Activated effector memory CD4-positive, alpha-beta T cell treated with Interleukin-2 at 50 U/mL for 16 hours (primary cell): ENCODE data around the gene KCTD19.

Experiments used
- DNase-seq: peaks from one replicate; pipeline ENCODE4 v3.0.0-alpha.2; 2020

The KCTD19 gene

DNA sequence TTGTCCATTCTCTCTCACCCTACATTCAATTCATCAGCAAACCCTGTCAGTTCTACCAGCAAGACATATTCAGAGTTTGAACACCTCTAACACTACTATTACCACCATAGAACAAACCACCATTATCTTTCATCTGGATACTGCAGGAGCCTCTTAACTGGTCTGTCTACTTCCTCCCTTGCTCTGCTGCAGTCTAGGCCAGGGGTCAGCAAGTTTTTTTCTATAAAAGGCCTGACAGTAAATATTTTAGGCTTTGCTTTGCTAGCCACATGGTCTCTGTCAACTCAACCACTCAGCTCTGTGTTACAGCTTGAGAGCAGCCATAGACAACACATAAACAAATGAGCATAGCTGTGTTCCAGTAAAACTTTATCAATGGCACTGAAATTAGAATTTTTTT lies 13.8 kb downstream of the KCTD19 start:
- no peak for DNase-seq

DNA sequence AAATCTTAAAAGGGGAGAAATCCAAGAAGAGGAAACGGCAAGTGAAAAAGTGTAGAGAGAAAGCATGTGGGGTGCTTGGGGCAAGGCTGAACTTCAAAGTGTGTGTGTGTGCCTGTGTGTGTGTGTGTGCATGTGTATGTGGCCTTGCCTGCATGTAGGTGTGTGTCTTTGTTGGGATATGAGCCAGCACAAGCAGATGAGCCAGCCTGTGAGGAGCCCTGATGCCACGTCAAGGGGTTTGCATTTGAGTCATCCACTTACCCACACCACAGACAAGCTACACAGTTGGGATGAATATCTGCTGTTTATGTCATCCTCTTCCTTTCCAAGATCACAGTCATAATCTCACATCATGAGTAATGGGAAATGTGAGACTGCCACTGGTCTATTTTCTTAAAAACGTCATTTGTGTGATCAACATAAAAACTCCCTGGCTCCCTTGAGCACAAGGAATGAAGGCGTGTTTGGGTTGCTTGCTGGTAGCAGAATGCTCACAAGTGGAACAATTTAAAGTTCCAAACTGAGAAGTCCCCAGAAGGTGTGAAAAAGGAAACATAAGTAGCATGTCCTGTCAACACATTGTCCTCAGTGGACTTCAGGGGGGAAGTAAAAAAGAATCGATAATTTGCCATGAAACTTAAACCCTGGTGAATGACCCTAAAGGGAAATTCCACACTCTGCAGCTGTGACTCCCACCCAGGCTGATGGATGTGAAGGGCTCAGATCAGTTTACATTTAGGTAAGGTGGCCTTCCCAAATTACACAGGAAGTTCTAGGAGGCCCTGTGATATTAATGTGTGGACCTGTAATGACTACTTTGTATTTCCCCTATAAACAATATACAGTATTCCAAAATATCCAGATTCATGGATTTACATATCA lies 14.7 kb downstream of the KCTD19 start:
- no peak for DNase-seq

DNA sequence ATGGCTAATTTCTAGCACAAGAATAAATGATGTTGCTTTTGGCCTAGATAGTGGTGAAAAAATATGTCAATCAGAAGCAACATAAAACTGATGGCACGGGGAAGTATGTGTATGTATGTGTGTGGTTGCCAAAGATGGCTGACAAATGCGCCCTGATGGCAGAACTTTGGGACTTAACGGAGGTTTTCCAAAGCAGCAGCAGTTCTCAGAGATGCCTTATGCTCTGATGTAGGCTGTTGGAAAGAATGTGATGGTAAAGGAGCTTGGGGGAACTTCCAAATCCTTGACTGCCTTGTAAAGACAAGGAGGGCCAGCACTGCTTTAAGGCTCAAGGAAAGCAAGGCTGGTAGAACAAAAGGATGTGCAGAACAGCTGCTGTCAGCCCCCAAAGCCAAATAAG lies 16.0 kb downstream of the KCTD19 start:
- DNase-seq: no peak

DNA sequence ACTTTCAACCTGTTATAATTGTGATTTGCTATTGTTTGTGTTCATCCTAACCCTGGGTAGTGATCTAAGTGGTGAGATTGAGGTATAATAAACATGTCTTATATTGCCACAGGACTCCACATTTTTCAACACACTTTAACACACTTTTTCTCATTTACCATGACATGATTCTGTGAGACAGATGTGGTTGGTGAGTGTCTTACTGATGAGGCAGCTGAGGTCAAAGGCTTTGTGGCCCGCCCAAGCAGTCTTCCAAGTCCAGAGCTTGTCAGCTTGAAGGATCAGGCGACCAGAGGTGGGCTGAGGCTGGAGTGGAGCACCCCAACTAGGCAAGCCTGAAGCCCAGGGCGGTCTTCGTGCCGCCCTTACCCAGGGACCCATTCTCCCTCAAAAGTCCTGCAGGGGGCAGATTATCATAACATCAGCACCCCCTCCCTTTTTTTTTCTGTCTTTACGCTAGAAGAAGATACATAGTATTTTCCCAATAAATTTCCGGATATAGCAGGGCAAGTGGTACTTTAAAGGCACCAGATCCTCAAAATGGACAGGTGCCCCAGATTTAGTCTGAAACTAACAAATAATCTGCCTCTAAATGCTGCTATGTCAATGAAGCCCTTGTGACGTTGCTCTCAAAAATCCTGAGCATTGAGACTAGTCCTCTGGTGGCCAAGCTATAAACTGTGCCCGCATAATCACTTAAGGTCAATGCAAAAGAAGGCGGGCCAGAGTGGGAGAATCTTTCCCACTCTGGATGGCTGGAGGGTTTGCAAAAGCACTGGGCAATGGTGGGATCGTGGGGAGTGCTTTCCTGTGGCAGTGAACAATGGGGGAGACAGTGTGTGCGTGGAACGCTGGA lies 21.1 kb downstream of the KCTD19 start:
- no peak for DNase-seq

DNA sequence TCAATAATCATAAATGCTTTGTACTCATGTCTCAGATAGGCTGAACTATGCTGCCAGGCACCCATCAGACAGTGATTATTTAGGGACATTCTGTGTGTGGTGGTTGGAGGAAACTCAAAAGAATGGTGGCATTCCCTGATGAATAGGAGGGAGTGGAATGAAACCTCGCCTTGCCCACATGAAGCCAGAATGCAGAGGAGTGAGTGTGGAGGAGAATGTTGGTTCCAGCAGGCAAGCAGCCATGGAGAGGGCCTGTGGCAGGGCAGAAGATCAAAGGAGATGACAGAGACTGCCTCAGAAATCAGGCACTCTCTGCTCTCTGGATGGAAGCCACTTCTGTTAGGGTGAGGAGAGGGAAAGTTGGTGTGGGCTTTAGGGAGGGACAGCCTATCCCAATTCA lies 22.5 kb downstream of the KCTD19 start:
- no peak for DNase-seq

DNA sequence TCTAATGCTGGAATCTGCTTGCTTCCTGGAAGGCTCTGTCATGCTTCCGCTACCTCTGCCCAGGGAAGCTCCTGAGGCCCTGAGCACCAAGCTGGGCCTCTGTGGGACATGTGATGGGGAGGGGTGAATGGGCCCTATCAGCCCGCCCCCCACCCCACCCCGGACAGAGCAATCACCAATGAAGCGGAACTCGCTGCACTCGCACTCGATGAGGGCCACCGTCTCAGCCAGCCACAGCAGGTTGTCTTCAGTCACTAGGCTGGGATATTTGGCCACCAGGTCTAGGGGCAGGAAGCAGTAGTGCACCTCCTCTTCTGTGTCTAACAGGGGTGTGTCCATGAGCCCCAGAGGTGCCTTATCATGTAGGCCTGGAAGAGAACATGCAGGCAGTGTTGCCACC lies 23.6 kb downstream of the KCTD19 start:
- no peak for DNase-seq

DNA sequence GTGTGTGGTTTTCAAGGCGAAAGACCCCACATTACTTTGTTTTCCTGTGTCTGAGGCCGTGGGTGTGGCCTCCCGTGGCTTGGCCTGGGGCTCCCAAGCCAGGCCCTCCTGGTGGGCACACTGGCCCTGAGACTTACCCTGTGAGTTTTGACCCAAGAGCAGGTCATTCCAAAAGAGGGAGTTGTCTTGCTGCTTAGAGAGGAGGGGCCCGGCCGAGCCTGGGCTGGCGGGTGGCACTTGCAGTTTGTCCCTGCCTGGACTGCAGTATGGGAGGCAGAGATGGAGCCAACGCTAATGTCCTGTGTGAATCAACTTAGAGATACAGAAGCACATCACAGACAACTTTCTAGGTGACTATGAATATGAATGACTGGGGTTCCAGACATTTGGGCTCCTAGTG lies 24.5 kb downstream of the KCTD19 start:
- DNase-seq: no peak

DNA sequence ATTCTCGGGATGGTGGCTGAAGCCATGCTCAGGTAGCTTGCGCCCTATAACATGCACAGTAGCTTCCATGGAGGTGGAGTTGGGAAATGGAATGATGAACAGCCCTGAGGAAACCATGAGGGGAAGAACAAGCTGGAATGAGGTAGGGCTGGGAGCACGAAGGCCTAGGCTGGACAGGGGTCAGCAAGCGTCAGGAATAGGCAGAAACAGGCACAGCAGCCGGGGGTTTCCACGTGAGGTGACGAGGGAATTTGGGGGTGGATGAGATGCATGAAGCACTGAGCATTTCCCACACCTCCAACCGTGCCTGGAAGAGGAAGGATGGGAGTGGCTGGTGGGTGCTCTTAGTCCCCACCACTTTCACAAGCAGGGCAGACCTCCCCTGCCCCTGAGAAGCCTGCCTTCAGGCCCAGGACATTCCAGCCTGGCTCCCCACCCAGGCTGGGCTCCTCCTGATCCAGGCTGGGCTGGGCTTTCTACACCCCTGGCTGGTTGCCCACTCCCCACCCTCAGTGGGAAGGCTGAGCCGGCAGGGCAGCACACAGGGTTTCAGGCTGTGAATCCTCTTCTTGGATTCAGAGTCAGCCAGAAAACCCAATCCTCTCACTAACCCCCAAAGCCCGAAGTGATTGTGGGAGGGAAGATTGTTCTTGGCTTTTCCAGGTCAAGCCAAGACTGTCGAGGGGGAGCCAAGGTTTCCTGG lies 25.3 kb downstream of the KCTD19 start:
- DNase-seq: no peak

DNA sequence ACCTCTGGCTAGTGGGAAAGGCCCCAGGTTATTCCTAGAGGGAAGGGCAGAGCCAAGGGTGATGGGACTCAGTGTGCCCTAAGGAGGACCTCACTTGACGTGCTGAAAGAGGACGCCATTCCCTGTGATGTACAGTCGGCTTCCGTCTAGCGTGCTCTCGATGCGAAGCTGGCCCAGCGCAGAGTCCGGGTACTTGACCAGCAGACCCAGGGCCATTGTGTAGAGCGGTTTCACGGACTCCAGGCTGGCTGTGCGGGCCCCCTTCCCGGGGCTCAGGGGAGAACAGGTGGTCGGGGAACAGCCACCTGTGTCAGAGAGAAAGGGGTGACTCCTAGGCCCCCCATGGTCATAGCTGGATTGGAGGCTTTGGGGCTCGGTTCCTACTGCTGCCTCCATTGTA lies 27.3 kb downstream of the KCTD19 start:
- no peak for DNase-seq

DNA sequence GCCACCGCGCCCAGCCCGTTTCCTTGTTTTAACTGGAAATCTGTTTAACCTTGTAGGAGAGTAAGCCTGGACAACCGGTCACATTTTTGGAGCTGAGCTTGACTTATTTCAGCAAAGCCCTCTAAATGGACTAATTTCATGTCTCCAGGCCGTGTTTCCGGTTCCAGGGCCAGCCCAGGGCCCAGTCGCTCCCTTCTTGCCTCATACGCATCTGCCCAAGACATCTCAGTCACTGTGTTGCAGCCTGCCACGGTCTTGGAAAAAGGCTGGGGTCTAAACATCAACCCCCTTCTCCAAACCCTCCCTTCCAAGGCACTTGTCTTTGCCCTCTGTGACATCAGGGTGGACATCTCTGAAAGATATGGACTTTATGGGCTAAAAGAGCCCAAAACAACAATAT lies 28.3 kb downstream of the KCTD19 start:
- DNase-seq: no peak

DNA sequence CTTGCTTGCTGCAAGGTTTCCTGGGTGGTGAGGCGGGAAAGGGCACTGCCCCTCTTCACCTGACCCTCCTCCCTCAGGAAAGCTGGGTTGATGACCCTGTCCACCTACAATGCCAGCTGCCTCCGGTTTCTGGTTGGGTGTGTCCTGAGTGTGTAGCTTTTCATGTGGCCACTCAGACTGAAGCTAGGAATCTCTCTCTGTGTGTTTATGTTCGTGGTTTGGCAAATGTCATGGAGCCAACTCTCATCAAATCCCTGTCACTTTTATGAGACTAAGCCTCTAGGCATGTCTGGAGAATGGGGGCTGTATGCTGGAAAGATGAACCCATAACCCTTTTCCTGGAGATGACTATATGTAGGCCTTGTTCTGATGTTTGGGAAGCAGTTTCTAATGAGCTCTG lies 30.1 kb downstream of the KCTD19 start:
- no peak for DNase-seq

DNA sequence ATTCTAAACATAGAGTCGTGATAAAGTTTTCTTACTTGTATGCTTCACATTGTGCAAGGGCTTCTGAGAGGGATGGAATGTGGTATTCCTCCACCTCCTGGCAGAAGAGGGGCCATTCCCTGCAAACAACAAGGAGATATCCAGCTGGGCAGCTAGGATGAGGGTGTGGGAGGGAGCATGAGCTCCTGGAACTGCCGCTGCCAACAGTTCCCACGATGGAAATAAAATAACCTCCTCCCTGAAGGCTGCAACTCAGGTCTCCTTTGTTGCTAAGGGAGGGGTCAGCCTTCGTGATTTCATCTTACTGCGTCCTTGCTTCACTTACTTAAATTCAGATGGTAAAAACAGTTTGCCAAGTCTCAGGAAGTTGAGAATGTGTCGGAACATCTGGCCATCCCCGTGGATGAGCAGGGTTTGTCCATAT lies 31.6 kb downstream of the KCTD19 start:
- DNase-seq: no peak

DNA sequence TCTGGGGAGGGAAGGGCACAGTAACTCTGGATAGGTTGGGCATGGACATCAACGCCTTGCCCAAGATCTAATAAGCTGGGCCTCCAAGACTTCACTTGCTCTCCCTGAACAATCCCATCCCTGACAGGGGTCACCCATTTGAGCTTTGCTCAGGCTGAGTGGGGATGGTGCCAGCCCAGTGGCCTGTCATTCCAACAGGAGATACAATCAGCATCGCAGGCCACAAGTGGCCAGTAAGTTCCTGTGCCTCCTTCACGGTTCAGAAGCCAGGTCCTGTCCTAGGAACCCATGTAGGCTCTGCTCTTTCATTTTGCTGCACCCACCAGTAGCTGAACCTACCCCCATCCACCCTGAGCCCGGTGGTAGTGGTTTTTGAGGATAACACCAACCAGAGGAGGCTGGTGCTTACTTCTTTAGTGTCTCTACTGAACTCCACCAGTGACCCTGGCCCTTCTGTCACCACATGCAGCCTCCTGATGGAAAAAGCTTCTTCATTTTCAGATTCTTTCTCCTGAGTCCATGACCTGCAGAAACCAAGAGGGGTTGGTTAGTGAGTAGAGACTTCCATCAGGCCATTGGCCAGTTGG lies 32.3 kb downstream of the KCTD19 start:
- DNase-seq: no peak

DNA sequence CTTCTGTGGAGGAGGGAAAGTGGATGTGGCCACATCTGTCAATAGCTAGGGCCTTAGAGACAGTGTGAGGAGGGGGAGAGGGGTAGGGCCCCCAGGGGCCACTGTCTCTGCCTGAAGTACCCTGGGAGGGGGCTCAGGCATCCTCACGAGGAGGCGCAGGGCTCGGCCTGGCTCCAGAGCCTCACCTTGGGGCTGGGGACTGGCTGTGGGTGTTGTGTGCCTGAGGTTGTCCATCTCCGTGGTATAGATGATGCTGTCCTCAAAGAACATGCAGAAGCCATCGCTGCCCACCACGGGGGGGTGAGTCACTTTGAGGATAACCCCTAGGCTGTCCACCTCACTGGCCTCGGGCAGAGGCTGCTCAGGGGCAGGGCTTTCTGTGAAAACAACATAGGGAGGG lies 35.1 kb downstream of the KCTD19 start:
- no peak for DNase-seq

DNA sequence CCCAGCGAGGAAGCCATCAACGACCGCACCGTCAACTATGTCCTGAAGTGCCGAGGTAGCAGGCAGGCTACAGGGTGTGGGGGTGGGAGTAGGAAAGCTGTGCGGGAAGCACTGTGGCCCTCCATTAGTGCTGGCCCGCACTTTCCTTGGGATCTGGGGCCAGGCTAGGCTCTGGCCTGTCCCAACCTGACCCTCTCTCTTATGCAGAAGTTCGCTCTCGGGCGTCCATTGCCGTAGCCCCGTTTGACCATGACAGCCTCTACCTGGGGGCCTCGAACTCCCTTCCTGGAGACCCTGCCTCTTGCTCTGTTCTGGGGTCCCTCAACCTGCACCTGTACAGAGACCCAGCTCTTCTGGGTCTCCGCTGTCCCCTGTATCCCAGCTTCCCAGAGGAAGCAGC lies 38.6 kb downstream of the KCTD19 start:
- DNase-seq: no peak

DNA sequence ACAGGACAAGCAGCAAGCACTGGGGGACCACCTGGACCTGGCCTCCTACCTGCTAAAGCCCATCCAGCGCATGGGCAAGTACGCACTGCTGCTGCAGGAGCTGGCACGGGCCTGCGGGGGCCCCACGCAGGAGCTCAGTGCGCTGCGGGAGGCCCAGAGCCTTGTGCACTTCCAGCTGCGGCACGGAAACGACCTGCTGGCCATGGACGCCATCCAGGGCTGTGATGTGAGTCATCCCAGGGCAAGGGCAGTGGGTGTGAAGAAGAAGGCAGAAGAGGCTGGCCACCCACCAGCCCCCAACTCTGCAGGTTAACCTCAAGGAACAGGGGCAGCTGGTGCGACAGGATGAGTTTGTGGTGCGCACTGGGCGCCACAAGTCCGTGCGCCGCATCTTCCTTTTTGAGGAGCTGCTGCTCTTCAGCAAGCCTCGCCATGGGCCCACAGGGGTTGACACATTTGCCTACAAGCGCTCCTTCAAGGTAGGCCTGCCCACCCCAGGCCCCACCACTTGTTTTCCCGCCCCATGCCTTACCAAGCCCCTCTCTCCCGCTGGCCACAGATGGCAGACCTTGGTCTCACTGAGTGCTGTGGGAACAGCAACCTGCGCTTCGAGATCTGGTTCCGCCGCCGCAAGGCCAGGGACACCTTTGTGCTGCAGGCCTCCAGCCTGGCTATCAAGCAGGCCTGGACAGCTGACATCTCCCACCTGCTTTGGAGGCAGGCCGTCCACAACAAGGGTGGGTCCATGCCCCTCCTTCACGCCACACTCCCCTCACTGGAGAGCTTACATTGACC lies 39.9 kb downstream of the KCTD19 start:
- no peak for DNase-seq

DNA sequence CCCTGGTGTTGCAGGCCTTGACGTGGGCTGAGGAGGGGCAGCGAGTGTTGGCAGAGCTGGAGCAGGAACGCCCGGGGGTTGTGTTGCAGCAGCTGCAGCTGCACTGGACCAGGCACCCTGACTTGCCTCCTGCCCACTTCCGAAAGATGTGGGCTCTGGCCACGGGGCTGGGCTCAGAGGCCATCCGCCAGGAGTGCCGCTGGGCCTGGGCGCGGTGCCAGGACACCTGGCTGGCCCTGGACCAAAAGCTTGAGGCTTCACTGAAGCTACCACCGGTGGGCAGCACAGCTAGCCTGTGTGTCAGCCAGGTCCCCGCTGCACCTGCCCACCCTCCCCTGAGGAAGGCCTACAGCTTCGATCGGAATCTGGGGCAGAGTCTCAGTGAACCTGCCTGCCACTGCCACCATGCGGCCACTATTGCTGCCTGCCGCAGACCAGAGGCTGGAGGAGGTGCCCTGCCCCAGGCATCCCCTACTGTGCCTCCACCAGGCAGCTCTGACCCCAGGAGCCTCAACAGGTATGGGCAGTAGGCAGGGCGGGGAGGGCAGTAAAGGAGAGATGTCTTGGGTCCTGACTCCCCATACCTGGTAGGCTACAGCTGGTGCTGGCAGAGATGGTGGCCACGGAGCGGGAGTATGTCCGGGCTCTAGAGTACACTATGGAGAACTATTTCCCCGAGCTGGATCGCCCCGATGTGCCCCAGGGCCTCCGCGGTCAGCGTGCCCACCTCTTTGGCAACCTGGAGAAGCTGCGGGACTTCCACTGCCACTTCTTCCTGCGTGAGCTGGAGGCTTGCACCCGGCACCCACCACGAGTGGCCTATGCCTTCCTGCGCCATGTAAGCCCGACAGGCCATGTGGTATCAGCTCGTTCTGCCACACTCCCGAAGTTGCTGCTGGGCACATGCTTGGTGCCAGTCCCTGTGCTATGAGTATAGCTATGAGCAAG lies 41.6 kb downstream of the KCTD19 start:
- DNase-seq: no peak

DNA sequence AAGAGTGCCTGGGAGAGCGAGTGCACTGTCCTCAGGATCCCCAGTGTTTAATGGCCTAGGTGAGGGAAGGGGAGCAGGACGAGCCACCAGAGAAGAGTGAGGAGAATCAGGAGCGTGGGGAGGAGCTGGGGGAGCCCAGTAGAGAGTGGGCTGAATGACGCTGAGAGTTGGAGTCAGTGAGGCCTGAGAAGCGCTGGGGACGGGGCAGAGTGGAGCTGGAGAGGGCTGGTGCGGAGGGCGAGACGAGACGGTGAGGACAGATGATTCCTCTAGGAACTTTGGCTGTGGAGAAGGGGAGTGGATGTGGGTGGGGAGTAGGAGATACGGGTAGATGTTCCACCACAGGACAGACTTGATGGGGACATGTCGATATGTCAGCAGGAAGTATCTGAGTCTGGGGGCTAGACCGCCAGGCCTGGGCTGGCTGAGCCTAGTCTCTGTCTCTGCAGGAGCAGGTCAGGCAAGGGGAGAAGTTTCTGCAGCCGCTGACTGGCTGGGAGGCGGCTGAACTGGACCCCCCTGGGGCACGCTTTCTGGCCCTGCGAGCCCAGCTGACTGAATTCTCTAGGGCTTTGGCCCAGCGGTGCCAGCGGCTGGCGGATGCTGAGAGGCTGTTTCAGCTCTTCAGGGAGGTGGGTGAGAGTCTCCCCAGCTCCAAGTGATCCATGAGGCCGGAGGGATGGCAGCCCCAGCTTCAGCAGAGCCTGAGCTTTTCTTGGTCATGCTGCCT lies 42.5 kb downstream of the KCTD19 start:
- no peak for DNase-seq

DNA sequence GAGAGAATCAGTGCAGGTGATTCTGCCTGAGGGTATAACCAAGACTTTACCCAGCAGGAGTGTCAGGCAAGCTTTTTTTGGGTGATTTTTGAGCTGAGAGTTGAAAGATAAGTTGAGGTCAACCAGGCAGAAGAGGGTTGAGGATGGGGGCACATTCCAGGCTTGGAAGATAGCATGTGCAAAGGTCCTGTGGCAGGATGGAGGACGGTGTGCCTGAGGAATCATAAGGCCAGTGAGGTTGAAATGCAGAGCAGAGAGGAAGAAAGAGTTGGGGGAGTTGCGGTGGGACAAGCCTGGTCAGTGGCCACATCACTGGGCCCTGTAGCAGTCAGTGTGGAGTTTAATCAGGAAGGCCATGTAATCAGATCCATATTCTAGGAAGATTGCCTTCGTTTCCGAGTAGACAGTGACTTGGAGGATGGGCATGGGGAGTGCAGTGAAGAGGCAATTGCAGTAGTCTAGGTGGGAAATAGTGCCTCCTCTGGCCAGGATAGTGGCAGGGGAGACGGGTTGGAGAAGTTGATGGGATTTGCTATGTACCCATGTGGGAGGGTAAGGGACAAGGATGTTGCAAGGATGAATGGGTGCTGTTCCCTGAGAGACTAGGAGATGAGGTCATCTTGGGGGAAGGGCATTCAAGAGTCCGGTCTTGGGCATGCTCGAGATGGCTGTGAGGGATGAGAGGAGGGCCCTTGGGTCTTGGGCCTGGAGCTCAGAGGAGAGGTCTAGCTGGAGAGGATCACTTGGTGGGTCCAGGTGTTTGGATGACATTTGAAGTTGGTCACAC lies 43.3 kb downstream of the KCTD19 start:
- DNase-seq: no peak

DNA sequence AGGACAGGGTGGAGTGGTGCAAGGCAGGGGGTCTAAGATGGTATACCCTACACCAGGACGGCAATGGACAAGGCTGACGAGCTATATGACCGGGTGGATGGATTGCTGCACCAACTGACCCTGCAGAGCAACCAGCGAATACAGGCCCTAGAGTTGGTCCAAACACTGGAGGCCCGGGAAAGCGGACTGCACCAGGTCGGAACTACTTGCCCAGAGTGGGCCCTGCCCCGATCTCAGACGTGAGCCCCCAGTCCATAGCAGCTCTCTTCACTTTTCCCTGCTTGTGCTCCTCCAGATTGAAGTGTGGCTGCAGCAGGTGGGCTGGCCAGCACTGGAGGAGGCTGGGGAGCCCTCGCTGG lies 44.1 kb downstream of the KCTD19 start:
- no peak for DNase-seq
